Natural killer cell (primary cell): Measurements from ENCODE around the gene LY9. TPM values are rescaled to one million over a fixed set of nuclear protein-coding genes. Genes with fewer than 3 reads are reported as not detected.

Experiments
- ATAC-seq, 3 donors: fragments of 150-1000 bp in 2 of 3; fragments of 200-7000 bp in 1 of 3; cut with Tn5 transposase; 1 replicate in 1 of 3; 2 replicates in 2 of 3; pipeline ENCODE4 v1.10.0; 2021; ENCODE audit warnings: mild to moderate bottlenecking in 2 of 3, moderate library complexity in 2 of 3
- DNase-seq, 2 donors: peaks; one replicate each; pipeline versions ENCODE4 v3.0.0 to v3.0.0-alpha.2; 2013 to 2021; ENCODE audit warnings: mixed read lengths in 1 of 2
- H3K27ac ChIP-seq: one replicate; pipeline ENCODE4 v1.5.1; 2013; ENCODE audit warnings: mild to moderate bottlenecking, low read length
- H3K27me3 ChIP-seq: one replicate; pipeline ENCODE4 v1.6.1; 2013; ENCODE audit warnings: low read length; ENCODE audit not compliant: control insufficient read depth, insufficient read depth
- H3K36me3 ChIP-seq: one replicate; pipeline ENCODE4 v1.6.1; 2013; ENCODE audit warnings: low read length; ENCODE audit not compliant: control insufficient read depth, insufficient read depth
- H3K4me1 ChIP-seq: one replicate; pipeline ENCODE4 v1.6.1; 2013; ENCODE audit warnings: low read length; ENCODE audit not compliant: control insufficient read depth, insufficient read depth
- H3K4me3 ChIP-seq: one replicate; pipeline ENCODE4 v1.5.1; 2013; ENCODE audit warnings: low read length
- H3K9me3 ChIP-seq: one replicate; pipeline ENCODE4 v1.6.1; 2013; ENCODE audit warnings: low read length; ENCODE audit not compliant: control insufficient read depth, insufficient read depth
- H3K27ac Mint-ChIP-seq, 2 donors: one replicate each; pipeline ENCODE4 v1.8.0; 2022; ENCODE audit warnings: mild to moderate bottlenecking in 2 of 2, mixed read lengths in 2 of 2, moderate library complexity in 1 of 2
- H3K27me3 Mint-ChIP-seq, 2 donors: one replicate each; pipeline ENCODE4 v1.8.0; 2022; ENCODE audit warnings: low read depth in 2 of 2, mixed read lengths in 2 of 2
- H3K36me3 Mint-ChIP-seq: one replicate; pipeline ENCODE4 v1.8.0; 2022; ENCODE audit warnings: mixed read lengths
- H3K4me1 Mint-ChIP-seq, 2 donors: one replicate each; pipeline ENCODE4 v1.8.0; 2022; ENCODE audit warnings: mixed read lengths in 2 of 2
- H3K4me3 Mint-ChIP-seq: one replicate; pipeline ENCODE4 v1.8.0; 2022; ENCODE audit warnings: mild to moderate bottlenecking, moderate library complexity, mixed read lengths
- H3K9me3 Mint-ChIP-seq, 2 donors: one replicate each; pipeline ENCODE4 v1.8.0; 2022; ENCODE audit warnings: mixed read lengths in 2 of 2
- CTCF ChIP-seq: fragments of 200-600 bp; IDR thresholded peaks from one replicate; pipeline ENCODE4 v1.8.0; 2022; ENCODE audit warnings: antibody characterized with exemption
- WGBS: methylation state at CpG from one replicate; pipeline ENCODE4 v1.1.7; 2013; ENCODE audit warnings: missing lambda C conversion rate; ENCODE audit not compliant: insufficient coverage; 5-methylcytosine and 5-hydroxymethylcytosine counted together
- intact Hi-C: fragments of 100-400 bp; cut with micrococcal nuclease; formaldehyde crosslinking; loops from one replicate; pipeline ENCODE4 v1.14.2; 2022
- total RNA-seq, 4 donors: library from RNA; stranded (reverse); fragments of 120-200 nt in 1 of 4; gene quantifications; one replicate each; pipeline versions ENCODE4 v1.2.3 to v1.2.4, GENCODE V29; 2013 to 2022

Gene LY9
- total RNA-seq, 3 donors from 2014 or later (not counting 1 experiment from before 2014, with no cell fraction given) = 30.3 to 47.1 (median 34.4) TPM

- Histone ChIP-seq H3K27ac (peak within 1 kb of the TSS; percentile 74), H3K9me3 (no peaks in the 10 kb centered on the region), H3K4me1 (peaks cover 65% of the 10 kb centered on the region), H3K36me3 (peaks cover 9% of the 10 kb centered on the region), H3K27me3 (no peaks in the 10 kb centered on the region), H3K4me3 (peak within 1 kb of the TSS; percentile 66)
- Mint-ChIP-seq H3K27me3 (no peaks in the 10 kb centered on the region), H3K36me3 (peaks cover 7% of the 10 kb centered on the region), H3K4me1 (peaks cover 54 to 64% of the 10 kb centered on the region in 2 donors), H3K27ac (peak within 1 kb of the TSS in 1 of 2 donors; percentile 93), H3K4me3 (peak within 1 kb of the TSS; percentile 97), H3K9me3 (no peaks in the 10 kb centered on the region)
- ATAC-seq (peak; percentile 88 to 97 (median 95)), DNase-seq (peak; percentile 79 to 81)
- no peak for TF ChIP-seq CTCF
- intact Hi-C loops = loop anchor here (1.0 to 5.0 kb wide), 3 partner anchors 12 to 65 kb away; partner anchors contain the start of gene LY9
- WGBS = 8% methylated on average over 12 of the region's 12 CpGs
These were observed 66.5 kb downstream of the LY9 start, which contains the start of gene CD244 for GRCh38 chr1:160862203-160863060. TSS of gene CD244 (minus strand) at chr1:160862887. CDS start at chr1:160862677, 210 bp downstream.

- 60% methylated on average over 11 of the region's 11 CpGs for WGBS
- TF ChIP-seq CTCF = no peak
- Histone ChIP-seq H3K27me3 (no peaks in the 10 kb centered on the region), H3K4me3 (peak overlapping the region; percentile 66), H3K9me3 (no peaks in the 10 kb centered on the region), H3K36me3 (peaks cover 6% of the 10 kb centered on the region), H3K4me1 (peaks cover 57% of the 10 kb centered on the region), H3K27ac (peak overlapping the region; percentile 74)
- H3K27me3 Mint-ChIP-seq = no peaks in the 10 kb centered on the region
- H3K4me3 Mint-ChIP-seq = peak overlapping the region; percentile 97
- H3K4me1 Mint-ChIP-seq = peaks cover 55 to 66% of the 10 kb centered on the region in 2 donors
- H3K36me3 Mint-ChIP-seq = peaks cover 7% of the 10 kb centered on the region
- no peaks in the 10 kb centered on the region for H3K9me3 Mint-ChIP-seq
- intact Hi-C loops = loop anchor here (5.0 kb wide), 1 partner anchor 66 kb away; the partner anchor contains the start of gene LY9
- peak overlapping the region in 1 of 2 donors; percentile 93 for H3K27ac Mint-ChIP-seq
- ATAC-seq = peak; percentile 1 to 14 (median 11)
- DNase-seq = no peak
These were observed 67.2 kb downstream of the LY9 start for GRCh38 chr1:160863061-160863773.

- no peaks in the 10 kb centered on the region for H3K27me3 ChIP-seq
- H3K4me3 Mint-ChIP-seq = peak overlapping the region; percentile 81
- no peaks in the 10 kb centered on the region for H3K9me3 ChIP-seq
- H3K36me3 Mint-ChIP-seq = peaks cover 4% of the 10 kb centered on the region
- ATAC-seq (no peak), DNase-seq (no peak)
- H3K4me1 Mint-ChIP-seq = peaks cover 53 to 62% of the 10 kb centered on the region in 2 donors
- no peaks in the 10 kb centered on the region for H3K9me3 Mint-ChIP-seq
- no peak overlapping the region for H3K27ac ChIP-seq
- no peak overlapping the region for H3K4me3 ChIP-seq
- H3K27ac Mint-ChIP-seq = peak overlapping the region in 1 of 2 donors; percentile 93
- no peak for TF ChIP-seq CTCF
- H3K4me1 ChIP-seq = peaks cover 51% of the 10 kb centered on the region
- peaks cover 3% of the 10 kb centered on the region for H3K36me3 ChIP-seq
- H3K27me3 Mint-ChIP-seq = no peaks in the 10 kb centered on the region
- intact Hi-C loops = loop anchor here (5.0 kb wide), 1 partner anchor 66 kb away; the partner anchor contains the start of gene LY9
- 76% methylated on average over 4 of the region's 4 CpGs for WGBS
These were observed 67.8 kb downstream of the LY9 start for GRCh38 chr1:160863774-160864131.
